Hepatocyte (in vitro differentiated cells): ENCODE results near the gene SORCS3.

ENCODE experiments used
- EZH2 ChIP-seq: fragments of 200-600 bp; sonication (generic); IDR thresholded peaks from 2 replicates; pipeline ENCODE4 v1.6.1; 2016; ENCODE audit warnings: antibody characterized with exemption, mild to moderate bottlenecking, borderline replicate concordance
- EZH2phosphoT487 ChIP-seq: fragments of 200-600 bp; sonication (generic); IDR thresholded peaks from one replicate; pipeline ENCODE4 v1.6.1; 2018; ENCODE audit warnings: antibody characterized with exemption, mild to moderate bottlenecking, low read depth, moderate library complexity; ENCODE audit not compliant: unreplicated experiment, severe bottlenecking
- TF ChIP-seq, protein P1 (sequence below): fragments of 200-600 bp; sonication (generic); IDR thresholded peaks from 2 replicates; pipeline ENCODE4 v1.5.1; 2016; ENCODE audit warnings: antibody characterized with exemption, mild to moderate bottlenecking; ENCODE audit not compliant: poor library complexity

DNA sequence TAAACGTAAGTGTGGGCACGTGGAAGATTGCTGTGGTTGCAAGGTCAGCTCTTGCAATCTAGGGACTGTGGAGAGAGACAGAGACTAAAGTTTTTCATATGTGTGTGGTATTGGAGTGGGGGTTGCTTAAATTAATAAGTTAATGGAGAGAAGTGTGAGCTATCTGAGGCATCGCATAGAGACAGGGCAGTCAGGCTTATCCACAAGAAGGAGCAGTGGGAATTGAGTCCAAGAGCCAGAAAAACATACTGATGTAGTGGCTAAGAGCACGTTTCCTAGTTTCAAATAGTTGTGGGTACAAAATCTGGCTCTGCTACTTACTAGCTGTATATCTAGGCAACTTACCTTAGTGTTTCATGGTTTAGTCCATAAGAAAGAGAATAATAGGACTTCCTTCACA, 65.8 kb downstream of the SORCS3 start:
- TF ChIP-seq, protein P1, sequence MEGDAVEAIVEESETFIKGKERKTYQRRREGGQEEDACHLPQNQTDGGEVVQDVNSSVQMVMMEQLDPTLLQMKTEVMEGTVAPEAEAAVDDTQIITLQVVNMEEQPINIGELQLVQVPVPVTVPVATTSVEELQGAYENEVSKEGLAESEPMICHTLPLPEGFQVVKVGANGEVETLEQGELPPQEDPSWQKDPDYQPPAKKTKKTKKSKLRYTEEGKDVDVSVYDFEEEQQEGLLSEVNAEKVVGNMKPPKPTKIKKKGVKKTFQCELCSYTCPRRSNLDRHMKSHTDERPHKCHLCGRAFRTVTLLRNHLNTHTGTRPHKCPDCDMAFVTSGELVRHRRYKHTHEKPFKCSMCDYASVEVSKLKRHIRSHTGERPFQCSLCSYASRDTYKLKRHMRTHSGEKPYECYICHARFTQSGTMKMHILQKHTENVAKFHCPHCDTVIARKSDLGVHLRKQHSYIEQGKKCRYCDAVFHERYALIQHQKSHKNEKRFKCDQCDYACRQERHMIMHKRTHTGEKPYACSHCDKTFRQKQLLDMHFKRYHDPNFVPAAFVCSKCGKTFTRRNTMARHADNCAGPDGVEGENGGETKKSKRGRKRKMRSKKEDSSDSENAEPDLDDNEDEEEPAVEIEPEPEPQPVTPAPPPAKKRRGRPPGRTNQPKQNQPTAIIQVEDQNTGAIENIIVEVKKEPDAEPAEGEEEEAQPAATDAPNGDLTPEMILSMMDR, result no peak
- TF ChIP-seq EZH2phosphoT487, result no peak
- TF ChIP-seq EZH2, result no peak
